Activated T-helper 1 cell treated with anti-CD3 and anti-CD28 coated beads, Interleukin-12 subunit alpha, Interleukin-12 subunit beta, Interleukin-2, Interleukin-4 antibody, amounts not matched to agents 30 ng/mL and 10 ng/mL and 1 ng/mL, durations not matched to agents 14 hours and 24 hours and 36 hours (primary cell): ENCODE results near the gene MTX3. TPM values are rescaled to one million over a fixed set of nuclear protein-coding genes. Genes with fewer than 3 reads are reported as not detected.
A peak's percentile ranks its signal among the peaks of the same experiment; 100 is the strongest.

ENCODE experiments used
- DNase-seq: peaks from one replicate; pipeline ENCODE4 v3.0.0; 2021; ENCODE audit warnings: low spot score
- H3K27ac Mint-ChIP-seq: one replicate; pipeline ENCODE4 v1.8.0; 2021; ENCODE audit warnings: mild to moderate bottlenecking, mixed read lengths
- H3K27me3 Mint-ChIP-seq: one replicate; pipeline ENCODE4 v1.8.0; 2022; ENCODE audit warnings: mild to moderate bottlenecking, moderate library complexity, mixed read lengths; ENCODE audit not compliant: insufficient read depth
- H3K36me3 Mint-ChIP-seq: one replicate; pipeline ENCODE4 v1.8.0; 2021; ENCODE audit warnings: low read depth, mixed read lengths
- H3K4me1 Mint-ChIP-seq: one replicate; pipeline ENCODE4 v1.8.0; 2021; ENCODE audit warnings: low read depth, mixed read lengths
- H3K4me3 Mint-ChIP-seq: one replicate; pipeline ENCODE4 v1.8.0; 2021; ENCODE audit warnings: mild to moderate bottlenecking, moderate library complexity, mixed read lengths
- H3K9me3 Mint-ChIP-seq: one replicate; pipeline ENCODE4 v1.8.0; 2021; ENCODE audit warnings: mixed read lengths
- intact Hi-C: fragments of 100-400 bp; cut with micrococcal nuclease; formaldehyde crosslinking; loops from one replicate; pipeline ENCODE4 v1.15.1; 2024
- total RNA-seq: library from RNA; stranded (reverse); gene quantifications from 2 replicates; pipeline ENCODE4 v1.2.3, GENCODE V29; 2022

Gene MTX3, protein sequence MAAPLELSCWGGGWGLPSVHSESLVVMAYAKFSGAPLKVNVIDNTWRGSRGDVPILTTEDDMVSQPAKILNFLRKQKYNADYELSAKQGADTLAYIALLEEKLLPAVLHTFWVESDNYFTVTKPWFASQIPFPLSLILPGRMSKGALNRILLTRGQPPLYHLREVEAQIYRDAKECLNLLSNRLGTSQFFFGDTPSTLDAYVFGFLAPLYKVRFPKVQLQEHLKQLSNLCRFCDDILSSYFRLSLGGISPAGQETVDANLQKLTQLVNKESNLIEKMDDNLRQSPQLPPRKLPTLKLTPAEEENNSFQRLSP
- total RNA-seq = 31.4 and 32.5 TPM in 2 replicates

DNA sequence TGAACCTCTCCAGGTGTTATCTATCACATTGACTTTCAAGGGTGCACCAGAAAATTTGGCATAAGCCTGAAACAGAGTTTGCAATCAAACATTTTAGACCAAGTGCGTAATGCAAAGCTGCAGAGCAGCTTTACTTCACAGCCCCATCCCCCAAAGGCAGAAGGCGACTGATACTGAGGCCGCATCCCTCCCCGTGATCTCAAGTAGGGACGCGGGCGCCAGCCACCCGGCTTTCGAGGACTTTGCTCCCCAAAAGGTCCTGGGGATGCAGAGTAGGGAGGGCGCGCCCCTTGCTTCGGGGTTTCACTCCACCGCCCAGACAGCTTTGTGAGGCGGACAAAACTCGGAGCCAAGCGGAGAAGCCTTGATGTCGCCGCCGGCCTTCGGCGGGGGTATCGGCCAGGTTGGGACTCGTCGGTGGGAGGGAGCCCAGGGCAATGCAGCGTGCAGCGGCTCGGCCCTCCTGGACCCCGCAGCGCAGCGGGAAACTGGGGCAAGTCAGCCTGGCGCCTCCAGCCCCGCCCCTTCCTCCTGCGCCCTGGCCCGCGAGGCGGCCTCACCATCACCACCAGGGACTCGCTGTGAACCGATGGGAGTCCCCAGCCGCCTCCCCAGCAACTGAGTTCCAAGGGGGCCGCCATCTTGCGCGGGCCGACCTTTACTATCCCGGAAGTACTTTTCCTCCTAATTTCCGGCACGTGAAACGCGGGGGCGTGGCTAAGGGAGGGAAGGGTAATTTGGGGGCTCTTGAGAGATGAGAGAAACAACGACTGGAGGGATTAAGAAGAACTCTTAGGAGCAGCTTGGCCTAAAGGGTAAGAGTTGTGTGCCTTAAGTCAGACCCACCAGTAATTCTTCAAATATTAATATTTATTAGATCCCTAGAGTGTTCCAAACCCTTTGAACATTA lies at the start of gene MTX3:
TSS of gene MTX3 (minus strand) at position 665 of the 910 bp plus-strand sequence. CDS start at position 641, 24 bp downstream.
- DNase-seq = peak; percentile 81
- intact Hi-C loops = loop anchor here (1.0 to 10.0 kb wide), 19 partner anchors 10 to 1980 kb away; partner anchors contain the start of genes ARSB, DHFR, HOMER1 and JMY
- Mint-ChIP-seq H3K27ac (peak within 1 kb of the TSS; percentile 99), H3K9me3 (no peaks in the 10 kb centered on the region), H3K4me1 (peaks cover 54% of the 10 kb centered on the region), H3K4me3 (peak within 1 kb of the TSS; percentile 93), H3K27me3 (no peaks in the 10 kb centered on the region), H3K36me3 (peaks cover 46% of the 10 kb centered on the region)

DNA sequence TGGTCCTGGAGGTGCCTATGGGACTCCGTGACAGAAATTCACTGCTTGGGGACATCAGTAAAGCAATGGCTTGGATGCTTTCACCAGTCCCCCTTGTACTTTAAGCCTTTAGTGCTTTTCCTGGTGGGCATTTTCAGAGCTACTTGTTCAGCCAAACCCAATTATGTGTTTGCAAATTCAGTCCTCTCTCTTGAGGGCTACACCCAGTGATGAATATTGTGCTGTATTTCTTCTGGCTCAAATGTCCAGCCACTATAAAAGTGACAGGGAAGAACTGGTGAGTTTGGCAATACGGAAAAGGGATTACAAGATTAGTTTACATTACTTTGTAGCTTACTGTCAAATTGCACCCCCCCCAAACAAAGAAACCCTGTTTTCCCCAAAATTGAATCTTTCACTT lies 48.6 kb upstream of the MTX3 start:
- Mint-ChIP-seq H3K9me3 (no peaks in the 10 kb centered on the region), H3K36me3 (peaks cover 5% of the 10 kb centered on the region), H3K4me3 (no peak overlapping the region), H3K4me1 (peaks cover 14% of the 10 kb centered on the region), H3K27ac (no peak overlapping the region), H3K27me3 (peaks cover 38% of the 10 kb centered on the region)
- no peak for DNase-seq
- intact Hi-C loops = no loop called here

DNA sequence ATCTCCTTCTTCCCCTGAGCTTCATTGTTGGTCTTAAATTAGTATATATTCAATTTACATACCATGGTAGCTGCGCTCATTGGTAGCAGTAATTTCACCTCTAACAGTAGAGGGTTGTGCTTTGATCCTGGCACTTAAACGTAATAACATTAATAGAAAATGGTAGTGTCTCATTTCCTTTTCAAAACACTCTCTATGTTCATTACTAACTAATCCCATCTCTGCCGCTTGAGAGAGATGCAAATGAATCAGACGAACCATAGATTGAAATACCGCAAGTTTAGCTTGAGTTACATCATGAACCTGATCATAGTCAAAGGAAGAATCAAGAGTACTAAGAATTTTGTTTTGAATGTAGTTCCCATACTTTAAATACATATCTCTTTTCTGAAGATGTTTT lies 46.3 kb upstream of the MTX3 start:
- Mint-ChIP-seq H3K27me3 (peaks cover 47% of the 10 kb centered on the region), H3K9me3 (no peaks in the 10 kb centered on the region), H3K4me3 (no peak overlapping the region), H3K4me1 (peaks cover 23% of the 10 kb centered on the region), H3K27ac (no peak overlapping the region), H3K36me3 (peaks cover 8% of the 10 kb centered on the region)
- intact Hi-C loops = loop anchor here (1.0 kb wide), 2 partner anchors 47 to 74 kb away; no protein-coding TSS in a partner anchor
- no peak for DNase-seq

DNA sequence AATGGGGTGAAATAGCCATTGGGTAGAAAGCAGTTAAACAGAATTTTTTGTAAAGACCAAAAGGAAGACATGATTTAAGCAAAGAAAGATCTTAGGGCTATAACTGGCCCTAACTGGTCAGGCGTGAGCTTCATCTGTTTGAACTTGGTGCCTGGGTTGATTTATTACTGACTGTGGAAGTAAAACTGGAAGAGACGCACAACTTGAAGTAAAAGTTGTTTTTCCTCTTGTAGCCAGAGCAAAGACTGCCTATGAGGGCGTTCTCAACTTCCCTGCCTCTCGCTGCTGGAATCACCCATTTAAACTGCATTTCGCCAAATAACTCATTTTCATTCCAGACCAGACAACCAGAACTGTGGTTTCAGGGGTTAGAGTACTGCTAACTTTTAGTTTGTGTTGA lies 45.6 kb upstream of the MTX3 start:
- DNase-seq = no peak
- intact Hi-C loops = loop anchor here (1.0 kb wide), 2 partner anchors 46 to 73 kb away; no protein-coding TSS in a partner anchor
- no peak overlapping the region for H3K4me3 Mint-ChIP-seq
- H3K9me3 Mint-ChIP-seq = no peaks in the 10 kb centered on the region
- peaks cover 47% of the 10 kb centered on the region for H3K27me3 Mint-ChIP-seq
- H3K27ac Mint-ChIP-seq = no peak overlapping the region
- peaks cover 8% of the 10 kb centered on the region for H3K36me3 Mint-ChIP-seq
- peaks cover 23% of the 10 kb centered on the region for H3K4me1 Mint-ChIP-seq

DNA sequence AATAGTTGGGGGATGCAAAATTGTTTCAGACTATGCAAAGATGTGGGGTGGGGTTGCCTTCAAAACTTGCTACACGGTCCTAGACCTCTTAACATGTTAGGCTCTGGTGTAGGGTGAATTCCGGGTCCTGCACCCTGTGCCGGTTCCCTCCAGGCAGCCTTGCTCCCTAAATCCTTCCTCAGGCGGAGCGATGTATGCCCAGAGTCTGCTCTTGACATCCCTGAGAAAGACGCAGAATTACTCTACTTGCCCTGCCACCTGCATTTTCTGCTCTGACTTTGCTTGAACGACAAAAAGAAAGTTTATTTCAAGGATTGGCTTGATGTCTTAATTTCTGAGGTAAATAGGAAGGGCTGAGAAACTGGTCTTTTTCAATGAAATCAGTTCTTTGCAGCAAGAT lies 44.8 kb upstream of the MTX3 start:
- Mint-ChIP-seq H3K9me3 (no peaks in the 10 kb centered on the region), H3K4me3 (peak overlapping the region; percentile 35), H3K27me3 (peaks cover 47% of the 10 kb centered on the region), H3K36me3 (peaks cover 8% of the 10 kb centered on the region), H3K27ac (no peak overlapping the region), H3K4me1 (peaks cover 23% of the 10 kb centered on the region)
- intact Hi-C loops = no loop called here
- DNase-seq = no peak

DNA sequence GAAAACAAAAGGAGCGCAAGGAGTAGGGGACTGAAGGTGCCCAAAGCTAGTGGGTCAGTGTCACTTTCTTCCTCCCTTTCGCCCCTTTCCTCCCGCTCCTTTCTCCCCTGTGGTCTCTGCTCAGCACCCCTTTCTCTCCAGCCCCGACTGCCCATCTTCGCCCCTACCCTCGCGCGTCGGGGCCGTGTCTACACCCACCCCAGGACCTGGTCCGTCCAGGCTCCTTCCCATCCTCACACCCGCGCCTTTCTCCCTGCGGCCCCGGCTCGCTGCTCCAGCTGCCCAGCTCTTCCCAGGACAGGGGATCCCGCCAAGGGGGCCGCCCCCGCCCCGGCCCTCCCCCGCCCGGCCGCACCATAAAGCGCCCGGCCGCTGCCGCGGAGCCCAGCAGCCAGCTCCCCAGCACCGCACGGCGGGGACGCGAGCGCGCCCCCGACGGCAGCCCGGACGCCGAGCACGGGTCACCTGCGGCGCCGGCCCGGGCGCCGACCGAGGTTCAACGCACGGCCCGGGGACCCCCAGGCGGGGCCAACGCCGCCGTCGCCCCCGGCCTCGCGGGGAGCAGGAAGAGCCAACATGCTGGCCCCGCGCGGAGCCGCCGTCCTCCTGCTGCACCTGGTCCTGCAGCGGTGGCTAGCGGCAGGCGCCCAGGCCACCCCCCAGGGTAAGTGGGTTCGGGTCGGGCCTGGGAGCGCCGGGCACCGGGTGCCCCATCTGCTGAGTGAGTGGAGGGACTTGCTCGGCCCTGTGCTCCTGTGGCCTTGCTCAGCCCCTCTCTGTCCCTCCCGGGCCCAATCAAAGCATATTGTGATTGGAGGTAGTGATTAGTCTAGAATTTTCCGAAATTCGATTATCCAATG lies 44.1 kb upstream of the MTX3 start, which contains the start of gene THBS4:
TSS of gene THBS4 (plus strand) at position 387 of the 860 bp plus-strand sequence. CDS start at position 577, 190 bp downstream.
- no peak for DNase-seq
- H3K9me3 Mint-ChIP-seq = no peaks in the 10 kb centered on the region
- H3K36me3 Mint-ChIP-seq = peaks cover 8% of the 10 kb centered on the region
- intact Hi-C loops = no loop called here
- H3K4me1 Mint-ChIP-seq = peaks cover 23% of the 10 kb centered on the region
- H3K27ac Mint-ChIP-seq = no peak within 1 kb of the TSS
- H3K4me3 Mint-ChIP-seq = peak within 1 kb of the TSS; percentile 49
- H3K27me3 Mint-ChIP-seq = peaks cover 47% of the 10 kb centered on the region

DNA sequence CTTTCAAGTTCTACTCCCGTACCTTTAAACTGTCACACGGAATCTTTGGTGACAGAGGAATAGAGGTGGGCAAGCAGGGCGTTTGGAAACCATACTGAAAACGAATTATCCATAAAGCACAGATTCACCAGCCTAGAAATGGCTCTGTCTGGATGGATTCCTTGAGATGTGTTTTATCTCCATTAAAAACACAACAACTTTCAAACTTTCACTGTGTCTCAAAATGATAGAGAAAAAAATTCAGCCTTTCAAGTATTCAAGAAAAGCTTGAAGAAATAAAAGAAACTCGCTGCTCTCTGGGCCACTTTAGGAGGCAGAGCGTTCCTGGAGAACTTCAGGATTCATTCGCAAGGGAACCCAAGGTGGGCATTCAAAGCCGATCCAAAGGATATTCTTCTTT lies 43.5 kb upstream of the MTX3 start:
- Mint-ChIP-seq H3K27me3 (peaks cover 45% of the 10 kb centered on the region), H3K36me3 (peaks cover 8% of the 10 kb centered on the region), H3K4me1 (peaks cover 23% of the 10 kb centered on the region), H3K4me3 (peak overlapping the region; percentile 49), H3K9me3 (no peaks in the 10 kb centered on the region), H3K27ac (no peak overlapping the region)
- DNase-seq = no peak
- intact Hi-C loops = no loop called here

DNA sequence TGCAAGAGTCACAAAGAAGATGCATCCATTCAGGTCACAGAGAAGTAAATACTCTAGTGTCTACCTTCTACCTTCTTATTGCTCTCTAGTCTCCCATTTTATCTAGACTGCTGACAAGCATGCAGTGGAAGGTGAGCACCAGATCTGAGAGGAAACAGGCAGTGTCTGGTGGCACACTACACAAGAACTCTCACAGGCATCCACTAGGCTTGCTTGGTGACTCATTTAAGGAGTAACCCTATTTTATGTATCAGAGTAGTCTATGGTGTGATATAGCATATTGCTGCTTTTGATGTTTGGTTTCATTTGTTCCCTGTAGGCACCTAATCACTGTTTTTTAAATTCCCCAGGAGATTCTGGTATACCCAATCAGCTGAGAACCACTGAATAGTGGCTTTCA lies 42.5 kb upstream of the MTX3 start:
- intact Hi-C loops = loop anchor here (1.0 kb wide), 1 partner anchor 43 kb away; no protein-coding TSS in a partner anchor
- peaks cover 23% of the 10 kb centered on the region for H3K4me1 Mint-ChIP-seq
- DNase-seq = peak; percentile 20
- H3K27me3 Mint-ChIP-seq = peaks cover 46% of the 10 kb centered on the region
- H3K36me3 Mint-ChIP-seq = peaks cover 8% of the 10 kb centered on the region
- no peak overlapping the region for H3K4me3 Mint-ChIP-seq
- no peaks in the 10 kb centered on the region for H3K9me3 Mint-ChIP-seq
- H3K27ac Mint-ChIP-seq = no peak overlapping the region

DNA sequence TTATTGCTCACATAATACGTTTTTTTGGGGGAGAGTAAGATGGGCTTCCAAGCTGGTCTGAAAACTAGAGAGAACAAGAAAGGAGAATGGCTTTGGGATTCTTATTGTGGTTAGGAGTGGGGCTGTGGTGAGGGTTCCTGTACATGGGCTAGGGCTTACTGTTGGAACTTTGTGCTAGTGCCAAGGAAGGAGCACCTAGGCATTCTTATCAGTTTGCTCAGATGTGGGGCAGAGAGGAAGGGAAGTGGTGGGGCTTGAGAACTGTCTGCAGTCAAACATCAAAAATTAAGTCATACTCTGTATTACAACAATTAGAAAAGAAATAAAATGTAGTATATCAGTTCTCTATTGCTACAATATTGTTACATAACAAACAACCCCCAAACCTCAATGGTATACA lies 40.0 kb upstream of the MTX3 start:
- intact Hi-C loops = no loop called here
- Mint-ChIP-seq H3K9me3 (no peaks in the 10 kb centered on the region), H3K36me3 (peaks cover 8% of the 10 kb centered on the region), H3K4me3 (no peak overlapping the region), H3K27me3 (peaks cover 45% of the 10 kb centered on the region), H3K4me1 (peaks cover 15% of the 10 kb centered on the region), H3K27ac (no peak overlapping the region)
- no peak for DNase-seq

DNA sequence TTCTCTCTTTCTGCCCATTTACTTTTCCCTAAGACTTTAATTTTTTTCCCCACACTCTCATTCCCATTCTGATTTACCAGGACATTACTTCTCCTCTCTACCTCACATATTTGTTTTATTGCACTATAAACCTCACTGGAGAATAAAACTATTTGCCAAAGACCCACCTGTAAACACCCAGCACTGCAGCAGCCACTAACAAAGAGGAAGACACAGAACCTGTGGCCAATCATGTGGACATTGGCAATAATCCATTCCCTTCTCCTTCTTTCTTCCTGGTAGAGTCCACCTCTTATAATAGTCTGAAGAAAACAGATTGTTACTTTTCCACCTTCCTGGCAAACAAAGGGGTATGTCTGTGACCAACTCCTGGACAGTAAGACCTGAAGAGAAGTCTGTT lies 35.8 kb upstream of the MTX3 start:
- Mint-ChIP-seq H3K27ac (no peak overlapping the region), H3K4me3 (no peak overlapping the region), H3K27me3 (peaks cover 30% of the 10 kb centered on the region), H3K9me3 (no peaks in the 10 kb centered on the region), H3K4me1 (no peaks in the 10 kb centered on the region), H3K36me3 (no peaks in the 10 kb centered on the region)
- no peak for DNase-seq
- intact Hi-C loops = no loop called here

DNA sequence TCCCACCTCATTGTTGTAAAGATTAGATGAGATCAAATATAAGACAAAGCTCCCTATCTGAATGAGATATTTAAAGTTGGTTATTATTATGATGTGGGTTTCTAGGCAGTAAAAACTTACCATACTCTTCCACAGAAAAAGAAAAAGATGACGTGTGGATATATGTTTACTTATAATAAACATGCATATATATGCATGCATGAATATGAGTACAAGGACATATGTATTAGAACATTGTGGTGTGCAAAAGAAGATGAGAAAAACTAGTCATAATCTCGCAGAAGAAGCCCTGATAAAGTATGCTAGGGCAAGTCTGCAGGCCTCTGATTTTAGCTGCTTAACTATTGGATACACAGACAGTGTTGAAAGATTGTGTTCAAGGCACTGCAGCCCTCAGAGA lies 34.0 kb upstream of the MTX3 start:
- Mint-ChIP-seq H3K4me1 (no peaks in the 10 kb centered on the region), H3K27me3 (peaks cover 33% of the 10 kb centered on the region), H3K27ac (no peak overlapping the region), H3K9me3 (no peaks in the 10 kb centered on the region), H3K36me3 (no peaks in the 10 kb centered on the region), H3K4me3 (no peak overlapping the region)
- DNase-seq = no peak
- intact Hi-C loops = no loop called here

DNA sequence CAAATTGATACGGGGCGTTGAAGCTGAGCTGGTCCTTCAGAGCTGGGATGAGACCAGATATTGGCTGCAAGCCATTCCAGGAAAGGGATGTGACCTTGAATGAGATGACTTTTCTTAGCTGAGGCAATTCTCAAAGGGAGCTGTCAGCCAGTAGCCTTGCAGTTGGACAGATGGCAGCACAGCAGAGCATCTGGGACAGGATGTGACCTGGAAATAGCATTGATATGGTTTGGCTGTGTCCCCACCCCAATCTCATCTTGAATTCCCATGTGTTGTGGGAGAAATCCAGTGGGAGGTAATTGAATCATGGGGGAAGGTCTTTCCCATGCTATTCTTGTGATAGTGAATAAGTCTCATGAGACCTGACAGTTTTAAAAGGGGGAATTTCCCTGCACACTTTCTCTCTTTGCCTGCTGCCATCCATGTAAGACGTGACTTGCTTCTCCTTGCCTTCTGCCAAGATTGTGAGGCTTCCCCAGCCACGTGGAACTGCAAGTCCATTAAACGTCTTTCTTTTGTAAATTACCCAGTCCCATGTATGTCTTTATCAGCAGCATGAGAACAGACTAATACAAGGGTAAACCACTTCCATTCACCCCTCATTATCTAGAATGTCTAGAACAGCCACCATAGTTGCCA lies 19.8 kb upstream of the MTX3 start:
- no peaks in the 10 kb centered on the region for H3K36me3 Mint-ChIP-seq
- H3K4me3 Mint-ChIP-seq = no peak overlapping the region
- no peak for DNase-seq
- no peak overlapping the region for H3K27ac Mint-ChIP-seq
- no peaks in the 10 kb centered on the region for H3K9me3 Mint-ChIP-seq
- intact Hi-C loops = no loop called here
- no peaks in the 10 kb centered on the region for H3K4me1 Mint-ChIP-seq
- no peaks in the 10 kb centered on the region for H3K27me3 Mint-ChIP-seq
